Medulla oblongata (tissue), 1 donor: Measurements from ENCODE around the gene LIX1L.

Experiments used
- DNase-seq: peaks from one replicate; pipeline ENCODE4 v3.0.0-alpha.2; 2015; ENCODE audit errors: extremely low spot score

LIX1L gene

DNA sequence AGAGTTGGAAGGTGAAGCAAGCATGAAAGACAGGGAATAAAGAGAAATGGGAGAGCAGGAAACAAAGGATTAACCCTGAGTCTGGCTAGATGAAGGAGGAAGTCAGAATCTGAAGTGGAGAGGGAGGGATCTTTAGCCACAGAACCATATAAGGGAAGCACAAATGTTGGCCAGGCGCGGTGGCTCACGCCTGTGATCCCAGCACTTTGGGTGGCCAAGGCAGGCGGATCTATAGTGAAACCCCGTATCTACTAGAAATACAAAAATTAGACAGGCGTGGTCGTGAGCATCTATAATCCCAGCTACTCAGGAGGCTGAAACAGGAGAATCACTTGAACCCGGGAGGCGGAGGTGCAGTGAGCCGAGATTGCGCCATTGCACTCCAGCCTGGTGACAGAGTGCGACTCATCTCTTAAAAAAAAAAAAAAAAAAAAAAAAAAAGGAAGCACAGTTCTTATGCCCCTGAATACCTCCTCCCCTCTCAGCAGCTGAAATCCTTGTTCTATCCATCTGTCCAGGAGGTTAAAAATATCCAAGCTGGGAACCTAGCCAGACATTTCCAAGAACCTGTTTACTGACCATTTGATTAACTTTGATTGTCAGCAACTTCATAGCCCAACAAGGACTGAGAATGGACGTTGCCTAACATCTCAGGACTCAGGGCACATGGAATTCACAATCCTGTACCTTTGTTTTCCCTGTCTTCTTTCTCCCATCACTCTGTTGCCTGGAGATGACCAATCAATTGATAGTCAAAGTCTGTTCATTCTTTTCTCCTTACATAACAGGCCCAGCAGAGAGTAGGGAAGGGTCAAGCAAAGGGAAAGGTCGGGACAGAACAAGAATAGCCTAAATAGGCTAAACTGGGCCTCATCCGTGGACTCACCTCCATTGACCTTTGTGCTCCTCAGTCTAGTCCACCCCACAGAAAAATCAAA lies 28.0 kb upstream of the LIX1L start:
- DNase-seq, result peak; percentile 64

DNA sequence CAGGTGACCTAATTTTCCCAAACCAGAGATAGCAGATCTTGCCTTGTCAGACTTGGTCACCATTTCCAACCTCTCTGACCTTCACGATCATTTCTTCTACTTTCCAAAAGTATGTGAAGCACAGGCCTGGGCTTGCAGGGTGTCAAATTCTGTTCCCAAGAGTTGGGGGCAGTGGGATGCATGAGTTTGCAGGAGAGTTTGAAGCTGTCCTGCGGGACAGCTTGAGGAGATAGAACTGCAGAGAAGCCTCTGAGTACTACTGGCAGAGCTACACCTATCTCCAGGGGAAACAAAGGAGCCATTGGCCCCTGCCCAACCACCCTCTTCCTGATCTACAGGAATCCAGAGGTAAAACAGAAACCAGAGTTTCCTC lies 27.3 kb upstream of the LIX1L start:
- no peak for DNase-seq

DNA sequence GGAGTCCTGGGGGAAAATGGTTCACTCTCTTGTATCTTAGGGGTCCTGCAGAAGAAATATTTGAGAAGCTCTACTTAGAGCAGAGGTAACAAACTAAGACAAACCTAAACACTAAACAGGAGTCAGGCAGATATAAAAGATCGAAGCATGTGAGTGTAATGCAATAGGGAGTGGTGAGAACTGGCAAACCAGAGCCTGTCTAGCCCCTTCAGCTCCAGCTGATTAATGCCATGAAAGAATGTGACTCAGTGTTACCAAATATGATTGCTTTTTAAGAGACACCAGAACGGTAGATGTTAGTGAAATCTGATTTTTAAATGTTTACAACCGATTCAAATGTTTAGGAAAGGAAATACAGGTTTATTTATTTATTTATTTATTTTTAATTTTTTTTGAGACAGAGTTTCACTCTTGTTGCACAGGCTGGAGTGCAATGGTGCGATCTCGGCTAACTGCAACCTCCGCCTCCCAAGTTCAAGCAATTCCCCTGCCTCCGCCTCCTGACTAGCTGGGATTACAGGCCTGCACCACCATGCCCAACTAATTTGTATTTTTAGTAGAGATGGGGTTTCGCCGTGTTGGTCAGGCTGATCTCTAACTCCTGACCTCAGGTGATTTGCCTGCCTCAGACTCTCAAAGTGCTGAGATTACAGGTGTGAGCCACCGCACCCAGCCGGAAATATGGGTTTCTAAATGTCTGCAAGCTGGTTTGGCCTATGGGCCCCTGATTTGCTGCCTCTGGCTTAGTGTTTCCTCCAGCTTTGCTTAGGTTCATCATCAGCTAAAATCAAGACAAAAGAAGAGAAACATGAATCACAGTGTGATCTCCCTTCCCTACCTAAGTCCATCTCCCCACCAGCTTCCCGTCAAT lies 26.4 kb upstream of the LIX1L start:
- DNase-seq, result no peak

DNA sequence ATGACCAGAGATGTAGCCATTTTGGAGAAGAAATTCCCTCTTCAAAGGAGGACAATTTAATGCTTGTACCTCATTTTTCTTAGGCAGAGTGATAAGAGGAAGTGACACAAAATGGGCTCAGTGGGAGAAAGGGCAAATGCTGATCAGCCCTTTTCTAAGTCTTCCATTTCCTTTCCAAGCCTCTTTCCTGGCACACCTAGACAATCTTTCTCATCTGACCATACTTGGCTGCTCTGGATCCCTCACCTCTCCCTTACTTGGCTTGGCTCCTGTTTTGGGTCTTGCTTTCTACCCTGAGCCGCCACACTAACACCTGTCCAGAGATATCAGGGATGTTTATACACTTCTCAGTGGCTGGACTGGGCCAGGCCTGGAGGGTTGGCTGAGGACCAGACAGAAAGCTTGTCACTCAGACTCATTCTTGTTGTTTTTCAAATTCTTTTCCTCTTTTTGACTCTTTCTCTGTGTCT lies 25.4 kb upstream of the LIX1L start:
- DNase-seq, result peak; percentile 23

DNA sequence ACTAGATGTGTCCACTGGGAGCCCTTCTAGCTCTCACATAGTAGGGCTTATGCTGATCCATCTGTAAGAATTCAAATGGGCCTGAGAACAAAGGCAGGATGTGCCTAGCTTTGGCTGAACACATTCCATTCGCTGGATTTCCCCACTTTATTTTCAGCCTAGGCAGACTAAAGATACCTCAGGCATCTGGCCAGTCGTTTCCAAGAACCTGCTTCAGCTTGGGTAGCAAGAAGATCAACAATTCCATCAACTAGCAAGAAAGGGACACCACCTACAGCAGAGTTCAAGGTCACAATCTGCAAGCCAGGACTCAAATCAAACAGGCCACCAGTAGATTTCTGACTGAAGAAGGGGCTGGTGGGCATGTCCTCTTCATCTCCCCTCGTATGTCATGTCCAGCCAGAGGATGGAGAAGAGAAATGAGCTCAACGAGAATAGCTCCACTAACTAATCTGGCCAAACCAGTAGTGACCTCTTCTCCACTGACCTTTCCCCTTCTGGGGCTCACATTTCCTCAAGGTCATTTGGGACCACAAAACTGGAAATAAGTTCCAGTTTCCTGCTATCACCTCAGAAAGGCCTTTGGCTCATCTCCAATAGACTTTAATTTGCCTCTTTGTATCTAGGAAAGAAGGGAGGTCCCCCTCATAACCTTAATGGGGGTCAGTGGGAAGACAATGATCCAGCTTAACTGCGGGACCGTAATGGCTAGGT lies 24.4 kb upstream of the LIX1L start:
- no peak for DNase-seq

DNA sequence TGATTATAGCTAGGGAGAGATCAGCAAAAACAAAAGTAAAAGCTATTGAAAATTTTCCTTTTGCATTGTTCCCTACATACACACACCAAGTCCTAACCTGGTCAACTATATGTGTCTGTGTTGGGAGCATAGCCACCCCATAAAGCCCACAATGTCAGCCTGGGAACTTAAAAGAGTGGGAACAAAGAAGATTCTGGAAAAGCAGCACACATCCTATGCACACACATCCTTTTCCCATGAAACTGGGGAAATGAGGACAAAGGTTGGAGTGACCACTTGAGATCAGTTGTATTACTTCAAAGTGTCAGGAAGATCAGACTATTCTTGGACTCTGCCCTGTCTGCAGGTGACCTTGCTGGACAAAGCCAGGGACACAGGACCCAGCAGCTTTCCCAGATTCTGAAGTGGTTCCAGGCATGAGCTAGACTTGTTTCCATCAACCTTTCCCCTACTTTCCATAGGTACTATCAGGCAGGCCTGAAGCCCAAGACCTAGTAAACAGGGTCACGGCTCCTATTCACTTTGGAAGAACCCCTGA lies 22.7 kb upstream of the LIX1L start:
- DNase-seq, result peak; percentile 24

DNA sequence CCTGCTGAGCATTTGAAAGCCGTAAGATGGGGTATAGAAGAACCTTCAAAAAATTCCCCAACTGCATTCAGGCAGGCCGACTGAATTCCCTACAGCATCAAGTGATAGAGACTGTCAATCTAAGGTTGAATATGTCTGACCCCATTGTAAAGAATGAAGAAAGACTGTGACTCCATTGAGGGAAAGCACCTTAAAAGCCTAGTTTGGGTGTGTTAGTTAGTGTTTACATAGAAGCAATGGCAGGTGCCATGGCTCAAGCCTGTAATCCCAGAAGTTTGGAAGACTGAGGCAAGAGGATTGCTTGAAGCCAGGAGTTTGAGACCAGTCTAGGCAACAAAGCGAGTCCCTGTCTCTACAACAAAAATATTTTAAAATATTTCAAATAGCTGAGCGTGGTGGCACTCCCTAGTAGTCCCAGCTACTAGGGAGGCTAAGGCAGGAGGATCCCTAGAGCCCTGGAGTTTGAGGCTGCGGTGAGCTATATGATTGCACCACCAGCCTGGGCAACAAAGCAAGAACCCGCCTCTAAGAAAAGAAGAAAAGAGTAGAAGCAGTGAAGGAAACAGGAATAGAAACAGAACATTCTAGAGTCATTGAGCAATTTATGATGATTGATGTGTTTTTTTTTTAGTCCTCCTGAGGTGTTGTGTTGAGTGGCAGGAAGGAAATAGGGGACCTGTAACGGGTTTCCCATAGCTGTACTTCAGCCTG lies 22.1 kb upstream of the LIX1L start:
- peak; percentile 52 for DNase-seq

DNA sequence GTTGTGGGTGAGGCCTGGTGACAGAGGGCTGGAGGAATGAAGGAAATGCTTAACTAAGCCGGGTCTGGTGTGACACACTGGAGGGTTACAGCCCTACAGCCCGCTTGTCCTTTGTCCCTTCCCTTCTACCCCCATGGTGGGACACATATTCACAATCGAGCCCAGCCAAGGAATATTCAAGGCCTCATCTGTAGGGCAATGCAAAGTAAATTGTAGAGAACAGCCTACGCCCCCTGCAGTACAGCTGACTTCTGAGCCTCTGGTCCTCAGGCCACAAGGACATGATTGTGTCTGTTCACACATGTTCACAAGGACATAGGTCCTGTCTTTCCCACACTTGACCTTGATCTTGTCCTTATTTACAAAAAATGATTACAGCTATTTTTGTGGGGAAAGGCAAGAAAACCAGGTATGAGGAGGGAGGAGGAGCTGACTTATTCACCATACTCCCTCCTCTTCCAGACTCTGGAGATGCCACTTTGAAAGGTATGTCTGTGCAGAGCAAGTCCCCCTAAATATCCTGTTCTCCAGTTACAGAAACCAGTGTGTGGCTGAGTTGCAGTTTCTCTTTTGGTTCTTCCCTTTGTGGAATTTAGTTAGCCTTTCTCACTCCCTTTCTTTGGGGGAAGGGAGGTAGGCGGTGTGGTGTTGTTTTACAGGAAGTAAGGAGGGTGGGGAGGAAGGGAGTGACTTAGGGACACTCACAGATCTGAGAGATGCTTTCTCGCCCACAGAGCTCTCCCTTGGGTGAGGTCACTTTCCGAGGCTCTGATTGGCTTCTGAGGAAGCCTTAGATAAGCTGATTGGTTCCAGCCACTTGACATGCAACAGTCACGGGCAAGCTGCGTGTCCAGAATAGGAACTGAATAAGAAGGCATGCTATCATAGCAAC lies 21.3 kb upstream of the LIX1L start:
- peak; percentile 100 for DNase-seq

DNA sequence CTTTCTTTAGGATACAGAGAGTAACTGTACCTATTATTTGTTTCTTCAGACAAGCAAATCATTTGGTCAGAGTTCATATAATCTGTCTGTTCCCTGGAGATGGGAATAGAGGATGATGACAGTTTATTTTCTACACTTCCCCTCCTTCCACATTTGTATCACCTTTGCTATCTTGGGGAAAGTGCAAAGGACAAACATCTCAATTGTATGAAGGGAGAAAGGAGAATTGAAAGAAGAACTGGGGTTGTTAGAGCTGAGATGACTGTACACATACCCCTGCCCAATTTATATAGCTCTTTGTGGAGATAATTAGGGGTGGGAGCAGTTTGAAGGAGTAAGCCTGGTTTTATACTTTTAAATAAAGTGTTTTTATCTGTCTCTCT lies 20.6 kb upstream of the LIX1L start:
- DNase-seq, result peak; percentile 36

DNA sequence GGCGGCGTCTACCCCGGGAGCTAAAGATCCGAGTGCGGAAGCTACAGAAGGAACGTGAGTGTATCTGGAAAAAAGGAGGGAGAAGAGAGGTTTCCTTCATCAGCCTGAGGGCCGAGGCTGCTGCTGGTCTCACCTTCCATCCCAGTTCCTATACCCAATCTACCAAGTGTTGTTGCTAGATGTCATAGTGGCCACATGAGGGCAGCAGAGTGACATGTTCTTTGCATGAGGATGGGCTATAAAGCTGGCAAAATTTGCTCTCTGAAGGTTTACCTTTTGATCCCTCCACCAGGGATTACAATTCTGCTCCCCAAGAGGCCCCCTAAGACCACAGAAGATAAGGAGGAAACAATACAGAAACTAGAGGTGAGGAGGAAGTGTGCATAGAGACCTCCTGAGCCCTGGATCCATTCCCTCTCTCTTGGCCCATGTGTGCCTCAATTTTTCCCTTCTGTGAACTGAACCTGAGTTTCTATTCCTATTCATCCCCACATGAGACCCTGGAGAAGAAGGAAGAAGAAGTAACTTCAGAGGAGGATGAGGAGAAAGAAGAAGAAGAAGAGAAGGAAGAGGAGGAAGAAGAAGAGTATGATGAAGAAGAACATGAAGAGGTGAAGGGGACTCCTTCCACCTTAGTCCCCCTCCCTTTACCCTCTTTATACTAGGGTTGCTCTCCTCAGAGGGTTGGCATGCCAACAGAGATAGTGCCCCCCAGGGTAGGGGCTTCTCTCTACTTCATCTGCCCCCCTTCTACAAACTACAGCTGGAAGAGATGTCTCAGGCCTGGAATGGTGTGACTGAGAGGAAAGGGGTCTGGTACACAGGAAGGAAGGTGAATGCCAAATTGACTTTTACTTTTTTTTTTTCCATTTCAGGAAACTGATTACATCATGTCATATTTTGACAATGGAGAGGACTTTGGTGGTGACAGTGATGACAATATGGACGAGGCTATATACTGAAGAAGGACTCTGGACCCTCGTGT lies 20.0 kb upstream of the LIX1L start:
- peak; percentile 92 for DNase-seq

DNA sequence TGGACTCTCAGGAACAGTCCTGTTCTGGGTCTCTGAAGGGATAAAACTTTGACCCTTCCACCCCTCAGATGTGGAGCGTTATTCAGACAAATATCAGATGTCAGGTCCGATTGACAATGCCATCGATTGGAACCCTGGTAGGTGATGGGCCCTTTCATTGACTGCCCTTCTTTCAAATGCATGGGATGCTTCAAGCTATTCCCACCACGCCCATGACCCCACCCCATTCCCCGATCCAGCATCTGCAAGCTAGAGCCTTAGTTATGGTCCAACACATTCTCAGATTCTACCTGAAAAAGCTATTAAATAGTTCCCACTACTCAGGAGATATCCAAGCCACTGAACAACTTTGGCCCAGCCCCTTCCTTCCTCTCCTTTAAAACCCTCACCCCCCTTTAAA lies 19.2 kb upstream of the LIX1L start:
- no peak for DNase-seq

DNA sequence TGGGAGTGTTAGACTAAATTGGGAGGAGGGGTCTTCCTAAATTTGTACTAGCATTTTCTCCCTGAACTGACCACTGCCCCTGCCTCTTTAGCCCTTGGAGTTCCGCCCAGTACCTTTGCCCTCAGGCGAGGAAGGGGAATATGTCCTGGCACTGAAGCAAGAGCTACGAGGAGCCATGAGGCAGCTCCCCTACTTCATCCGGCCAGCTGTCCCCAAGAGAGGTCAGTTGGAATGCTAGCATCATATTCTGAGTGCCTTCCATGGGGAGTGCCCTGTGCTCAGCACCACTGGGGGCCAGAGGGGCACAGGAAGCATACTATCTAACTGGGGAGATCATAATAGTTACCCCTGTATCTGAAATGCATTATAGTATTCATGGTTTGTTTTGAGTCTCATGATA lies 17.4 kb upstream of the LIX1L start:
- no peak for DNase-seq

DNA sequence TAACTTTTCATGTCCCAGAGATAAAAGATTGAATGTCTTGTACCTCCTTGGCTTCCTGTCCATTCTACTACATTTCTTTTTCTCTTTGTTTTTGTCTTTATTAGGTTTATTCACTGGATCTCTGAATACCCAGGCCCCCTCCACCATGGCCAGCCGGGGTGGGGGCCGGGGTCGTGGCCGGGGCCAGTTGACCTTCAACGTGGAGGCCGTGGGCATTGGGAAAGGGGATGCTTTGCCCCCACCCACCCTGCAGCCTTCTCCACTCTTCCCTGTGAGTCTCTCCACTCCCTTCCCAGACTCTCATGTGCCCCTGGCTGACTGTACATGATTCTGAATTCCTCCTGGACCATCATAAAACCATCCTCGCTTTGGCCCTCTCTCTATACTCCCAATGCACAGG lies 16.9 kb upstream of the LIX1L start:
- no peak for DNase-seq

DNA sequence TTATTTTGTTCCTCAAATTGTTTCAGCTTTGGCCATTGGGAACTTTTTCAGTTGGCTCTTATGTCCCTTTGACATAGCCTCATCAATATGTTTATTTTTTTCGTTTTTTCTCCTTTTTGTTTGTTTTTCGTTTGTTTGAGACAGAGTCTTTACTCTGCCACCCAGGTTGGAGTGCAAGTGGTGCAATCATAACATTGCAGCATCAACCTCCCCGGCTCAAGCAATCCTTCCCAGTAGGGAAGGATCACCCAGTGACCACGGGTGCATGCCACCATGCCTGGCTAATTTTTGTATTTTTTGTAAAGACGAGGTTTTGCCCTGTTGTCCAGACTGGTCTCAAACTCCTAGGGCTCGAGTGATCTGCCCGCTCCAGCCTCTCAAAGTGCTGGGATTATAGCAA lies 14.8 kb upstream of the LIX1L start:
- DNase-seq, result no peak

DNA sequence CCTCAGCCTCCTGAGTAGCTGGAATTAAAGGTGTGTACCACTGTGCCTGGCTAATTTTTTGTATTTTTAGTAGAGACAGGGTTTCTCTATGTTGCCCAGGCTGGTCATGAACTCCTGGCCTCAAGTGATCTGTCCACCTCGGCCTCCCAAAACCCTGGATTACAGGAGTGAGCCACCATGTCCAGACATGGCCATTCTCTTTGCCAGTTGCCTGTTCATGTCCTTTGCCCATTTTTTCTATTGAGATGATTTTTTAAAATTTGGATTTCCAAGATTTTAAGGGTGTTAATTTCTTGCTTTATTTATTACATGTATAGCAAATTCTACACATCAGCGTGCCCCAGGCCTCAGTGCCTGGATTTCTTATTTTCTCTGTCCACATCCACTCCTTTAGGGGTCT lies 9.5 kb upstream of the LIX1L start:
- no peak for DNase-seq

DNA sequence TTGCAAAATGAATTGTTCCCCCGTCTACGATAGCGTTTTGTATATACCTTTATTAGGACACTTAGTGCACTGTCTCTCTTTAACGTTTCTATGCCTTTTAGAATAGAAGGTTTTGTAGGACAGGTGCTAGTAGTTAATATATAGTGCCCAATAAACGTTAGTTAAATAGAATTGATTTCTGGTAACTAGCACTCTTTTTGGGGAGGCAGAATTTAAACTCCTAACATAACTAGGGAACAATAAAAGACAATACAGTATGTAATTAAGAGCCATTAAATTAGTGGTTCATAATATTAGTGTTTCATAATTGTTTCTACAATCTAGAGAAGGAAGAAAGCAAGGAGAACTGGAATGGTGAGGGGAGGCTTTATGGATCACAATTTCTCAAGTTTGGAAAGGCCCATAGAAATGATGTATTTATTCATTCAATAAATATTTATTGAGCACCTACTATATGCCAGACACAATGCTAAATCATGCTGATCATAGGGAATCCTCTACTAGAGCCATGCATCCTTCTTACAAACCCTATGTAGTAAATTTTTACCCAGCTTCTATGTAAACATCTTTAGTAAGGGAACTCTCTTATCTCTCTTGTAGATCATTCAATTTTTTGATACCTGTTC lies 7.4 kb upstream of the LIX1L start:
- DNase-seq, result no peak

DNA sequence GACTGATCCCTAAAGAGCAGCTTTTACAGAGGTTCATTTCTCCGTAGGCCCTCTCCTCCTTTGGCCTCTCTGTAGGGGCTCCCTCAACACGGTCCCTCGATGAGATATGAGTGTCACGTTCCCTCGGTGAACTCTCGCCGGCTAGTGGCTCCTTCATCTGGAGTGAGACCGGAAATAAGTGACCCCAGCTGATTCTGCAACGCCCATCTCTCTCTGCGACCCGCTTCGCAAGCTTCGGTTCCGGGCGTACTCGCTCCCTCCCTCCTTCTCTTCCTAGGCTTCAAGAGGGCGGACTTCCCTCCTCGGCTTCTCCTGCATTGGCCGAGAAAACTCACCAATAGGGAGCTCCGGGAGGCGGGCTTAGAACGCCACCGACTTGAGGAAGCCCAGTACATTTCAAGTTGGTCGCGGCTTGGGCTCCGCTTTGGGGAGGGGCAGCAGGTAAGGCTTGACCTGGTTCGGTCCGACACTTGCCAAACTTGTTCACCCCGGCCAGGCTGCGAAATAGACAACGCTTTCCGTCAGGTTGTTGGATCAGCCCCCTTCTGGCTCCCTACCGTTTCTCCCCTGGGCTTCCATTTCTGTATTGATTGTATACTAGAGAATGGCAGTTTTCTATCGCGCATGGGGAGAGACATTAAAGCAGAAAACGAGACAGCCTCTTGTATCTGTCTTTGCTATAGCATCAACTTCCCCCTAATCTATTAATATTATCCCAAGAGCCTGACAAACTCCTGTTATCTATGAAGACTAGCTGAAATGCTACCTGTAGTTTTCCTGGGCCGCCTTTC lies 6.7 kb upstream of the LIX1L start, which contains the start of the genes ANKRD34A and POLR3GL:
ANKRD34A (minus strand) TSS at position 248 of the 791 bp plus-strand sequence. CDS start 2,816 bp downstream, outside the sequence.
POLR3GL (plus strand) TSS at position 363 of the 791 bp plus-strand sequence. CDS start 10,176 bp downstream, outside the sequence.
- DNase-seq, result peak; percentile 99
